ENCODE results near the gene ZNF525. TPM values are rescaled to one million over a fixed set of nuclear protein-coding genes. Genes with fewer than 3 reads are reported as not detected.

ZNF525 gene
- 6.7 to 9.5 TPM (median 9.5 TPM) in 3 replicates for polyA plus RNA-seq
- 8.8 TPM for polyA plus RNA-seq (2011; ENCODE audit: low read depth)
- polyA plus RNA-seq (2011; cell fraction: cytosol; rRNA removed): 3.5 and 7.5 TPM in 2 replicates
- polyA plus RNA-seq (2011; cell fraction: nucleus; rRNA removed): 17.1 and 21.5 TPM in 2 replicates
- polyA plus RNA-seq (2012; ENCODE audit: low replicate concordance): 5.8 and 8.0 TPM in 2 replicates
- polyA minus RNA-seq: 1.0 to 14.5 TPM (median 8.6 TPM) in 3 replicates
- 4.4 TPM for polyA minus RNA-seq (2011; cell fraction: cytosol; rRNA and poly(A)+ RNA removed)
- polyA minus RNA-seq (2011; cell fraction: nucleus; rRNA and poly(A)+ RNA removed): 8.3 and 15.8 TPM in 2 replicates

- Histone ChIP-seq H3K27ac (ENCODE audit: control insufficient read depth, insufficient read depth, low read length) (peak within 1 kb of the TSS; percentile 75), H3K4me3 (ENCODE audit: control insufficient read depth in 2 of 3, extremely low read depth in 1 of 3, insufficient read depth in 2 of 3, low read depth in 1 of 3, low read length in 3 of 3) (peak within 1 kb of the TSS; percentile 76 to 92 (median 84)), H3K4me2 (ENCODE audit: control insufficient read depth, extremely low read depth, insufficient read depth, low read depth, low read length) (peak within 1 kb of the TSS; percentile 86), H3K4me1 (ENCODE audit: control insufficient read depth, extremely low read depth, insufficient read depth, low read length) (peaks cover 6% of the 10 kb centered on the region), H3K9me1 (ENCODE audit: control insufficient read depth, extremely low read depth, insufficient read depth, low read length) (no peaks in the 10 kb centered on the region), H3K79me2 (ENCODE audit: control insufficient read depth, insufficient read depth, low read length) (peaks cover 6% of the 10 kb centered on the region), H3K27me3 (ENCODE audit: control insufficient read depth, extremely low read depth, insufficient read depth, low read length) (no peaks in the 10 kb centered on the region), H3K36me3 (ENCODE audit: control insufficient read depth in 2 of 2, extremely low read depth in 1 of 2, insufficient read depth in 2 of 2, low read length in 2 of 2) (no peaks in the 10 kb centered on the region), H4K20me1 (ENCODE audit: control insufficient read depth, extremely low read depth, insufficient read depth, low read length) (no peaks in the 10 kb centered on the region), H3K9ac (ENCODE audit: control insufficient read depth, extremely low read depth, insufficient read depth, low read length) (peak within 1 kb of the TSS; percentile 83), H3K9me3 (ENCODE audit: control insufficient read depth, low read depth, low read length) (no peaks in the 10 kb centered on the region), H2AFZ (ENCODE audit: control insufficient read depth, low read length) (peak within 1 kb of the TSS; percentile 94)
- dilution Hi-C loops (cut with MboI; ENCODE audit: extremely low pct_ligation_motif_present, low sequenced_read_pairs): no loop called here
- peak; percentile 11 to 34 (median 24) for TF ChIP-seq CTCF (optimal IDR thresholded peaks at IDR 0.05 in 1 of 3, IDR thresholded peaks at IDR 0.05 in 1 of 3, conservative IDR thresholded peaks at IDR 0.05 in 1 of 3; ENCODE audit: extremely low read depth in 1 of 3, insufficient read depth in 2 of 3, low read length in 3 of 3)
- no peak for TF ChIP-seq EZH2 (IDR thresholded peaks at IDR 0.05; ENCODE audit: low read length)
- FAIRE-seq: no peak
- peak; percentile 55 for DNase-seq (ENCODE audit: low read depth, low spot score)
Observed at GRCh38 chr19:53365134-53365898, at the start of gene ZNF525. Gene ZNF525, plus strand, starts transcription at chr19:53365705. Its CDS starts 6,577 bp downstream, at chr19:53372282.

GRCh38 chr19:53328967-53329366 is 36.5 kb upstream of the ZNF525 start:
- FAIRE-seq: no peak
- H3K9me1 ChIP-seq (ENCODE audit: control insufficient read depth, extremely low read depth, insufficient read depth, low read length): no peaks in the 10 kb centered on the region
- no peak overlapping the region for H3K4me2 ChIP-seq (ENCODE audit: control insufficient read depth, extremely low read depth, insufficient read depth, low read depth, low read length)

More at GRCh38 chr19:53328967-53329366, 36.5 kb upstream of the ZNF525 start:
- dilution Hi-C loops (cut with MboI; ENCODE audit: extremely low pct_ligation_motif_present, low sequenced_read_pairs): no loop called here
- Histone ChIP-seq H3K9me3 (ENCODE audit: control insufficient read depth, low read depth, low read length) (peaks cover 2% of the 10 kb centered on the region), H4K20me1 (ENCODE audit: control insufficient read depth, extremely low read depth, insufficient read depth, low read length) (no peaks in the 10 kb centered on the region), H3K36me3 (ENCODE audit: control insufficient read depth in 2 of 2, extremely low read depth in 1 of 2, insufficient read depth in 2 of 2, low read length in 2 of 2) (no peaks in the 10 kb centered on the region), H3K79me2 (ENCODE audit: control insufficient read depth, insufficient read depth, low read length) (peaks cover 3% of the 10 kb centered on the region), H3K27ac (ENCODE audit: control insufficient read depth, insufficient read depth, low read length) (no peak overlapping the region), H2AFZ (ENCODE audit: control insufficient read depth, low read length) (no peak overlapping the region), H3K27me3 (ENCODE audit: control insufficient read depth, extremely low read depth, insufficient read depth, low read length) (no peaks in the 10 kb centered on the region), H3K4me3 (ENCODE audit: control insufficient read depth in 2 of 3, extremely low read depth in 1 of 3, insufficient read depth in 2 of 3, low read depth in 1 of 3, low read length in 3 of 3) (no peak overlapping the region), H3K4me1 (ENCODE audit: control insufficient read depth, extremely low read depth, insufficient read depth, low read length) (peaks cover 5% of the 10 kb centered on the region), H3K9ac (ENCODE audit: control insufficient read depth, extremely low read depth, insufficient read depth, low read length) (no peak overlapping the region)
- TF ChIP-seq EZH2 (IDR thresholded peaks at IDR 0.05; ENCODE audit: low read length) (no peak), CTCF (optimal IDR thresholded peaks at IDR 0.05 in 1 of 3, IDR thresholded peaks at IDR 0.05 in 1 of 3, conservative IDR thresholded peaks at IDR 0.05 in 1 of 3; ENCODE audit: extremely low read depth in 1 of 3, insufficient read depth in 2 of 3, low read length in 3 of 3) (no peak)
- DNase-seq (ENCODE audit: low read depth, low spot score): no peak

Data from keratinocyte (primary cell).